Activated T-helper 17 cell treated with anti-CD3 and anti-CD28 coated beads, Interleukin-2, amount 50 U/mL, for 72 hours (primary cell): ENCODE measurements around the gene SCARB1. TPM values are rescaled to one million over a fixed set of nuclear protein-coding genes. Genes with fewer than 3 reads are reported as not detected.

Experiments
- ATAC-seq: fragments of 150-1000 bp; cut with Tn5 transposase; replicated peaks from 2 replicates; pipeline ENCODE4 v1.10.0; 2021; ENCODE audit warnings: mild to moderate bottlenecking, moderate library complexity
- H3K27ac Mint-ChIP-seq: one replicate; pipeline ENCODE4 v1.8.0; 2022; ENCODE audit warnings: mixed read lengths
- H3K27me3 Mint-ChIP-seq: one replicate; pipeline ENCODE4 v1.8.0; 2022; ENCODE audit warnings: mixed read lengths
- H3K36me3 Mint-ChIP-seq: one replicate; pipeline ENCODE4 v1.8.0; 2022; ENCODE audit warnings: low read depth, mild to moderate bottlenecking, mixed read lengths
- H3K4me1 Mint-ChIP-seq: one replicate; pipeline ENCODE4 v1.8.0; 2022; ENCODE audit warnings: mixed read lengths
- H3K4me3 Mint-ChIP-seq: one replicate; pipeline ENCODE4 v1.8.0; 2022; ENCODE audit warnings: mild to moderate bottlenecking, mixed read lengths
- H3K9me3 Mint-ChIP-seq: one replicate; pipeline ENCODE4 v1.8.0; 2022; ENCODE audit warnings: mixed read lengths
- total RNA-seq, 2 donors: library from RNA; stranded (reverse); gene quantifications; one replicate each; pipeline ENCODE4 v1.2.3, GENCODE V29; 2022

Gene SCARB1
- total RNA-seq, 2 donors from 2014 or later = 17.9 to 20.9 TPM

- H3K4me1 Mint-ChIP-seq = no peaks in the 10 kb centered on the region
- no peak overlapping the region for H3K27ac Mint-ChIP-seq
- no peaks in the 10 kb centered on the region for H3K27me3 Mint-ChIP-seq
- H3K36me3 Mint-ChIP-seq = no peaks in the 10 kb centered on the region
- H3K4me3 Mint-ChIP-seq = no peak overlapping the region
- H3K9me3 Mint-ChIP-seq = no peaks in the 10 kb centered on the region
- ATAC-seq = no peak
Measured at GRCh38 chr12:124844411-124845397, 19.0 kb downstream of the SCARB1 start.

GRCh38 chr12:124842800-124843510 lies 20.7 kb downstream of the SCARB1 start:
- H3K27me3 Mint-ChIP-seq = no peaks in the 10 kb centered on the region
- H3K4me1 Mint-ChIP-seq = no peaks in the 10 kb centered on the region
- no peaks in the 10 kb centered on the region for H3K9me3 Mint-ChIP-seq
- H3K36me3 Mint-ChIP-seq = no peaks in the 10 kb centered on the region
- H3K27ac Mint-ChIP-seq = peak overlapping the region; percentile 52
- H3K4me3 Mint-ChIP-seq = no peak overlapping the region
- no peak for ATAC-seq

GRCh38 chr12:124842073-124842749 lies 21.5 kb downstream of the SCARB1 start:
- ATAC-seq = no peak
- Mint-ChIP-seq H3K27me3 (no peaks in the 10 kb centered on the region), H3K9me3 (no peaks in the 10 kb centered on the region), H3K36me3 (no peaks in the 10 kb centered on the region), H3K4me3 (no peak overlapping the region), H3K4me1 (no peaks in the 10 kb centered on the region), H3K27ac (peak overlapping the region; percentile 52)

- Mint-ChIP-seq H3K36me3 (no peaks in the 10 kb centered on the region), H3K9me3 (no peaks in the 10 kb centered on the region), H3K4me3 (no peak overlapping the region), H3K27me3 (no peaks in the 10 kb centered on the region), H3K4me1 (no peaks in the 10 kb centered on the region), H3K27ac (no peak overlapping the region)
- no peak for ATAC-seq
Measured at GRCh38 chr12:124841558-124841945, 22.1 kb downstream of the SCARB1 start.

- Mint-ChIP-seq H3K27me3 (no peaks in the 10 kb centered on the region), H3K27ac (no peak overlapping the region), H3K9me3 (no peaks in the 10 kb centered on the region), H3K4me1 (no peaks in the 10 kb centered on the region), H3K36me3 (no peaks in the 10 kb centered on the region), H3K4me3 (no peak overlapping the region)
- no peak for ATAC-seq
Measured at GRCh38 chr12:124837958-124838803, 25.5 kb downstream of the SCARB1 start.

GRCh38 chr12:124837249-124837897 lies 26.3 kb downstream of the SCARB1 start:
- no peak overlapping the region for H3K27ac Mint-ChIP-seq
- no peaks in the 10 kb centered on the region for H3K9me3 Mint-ChIP-seq
- H3K36me3 Mint-ChIP-seq = no peaks in the 10 kb centered on the region
- ATAC-seq = no peak
- no peaks in the 10 kb centered on the region for H3K27me3 Mint-ChIP-seq
- no peak overlapping the region for H3K4me3 Mint-ChIP-seq
- H3K4me1 Mint-ChIP-seq = no peaks in the 10 kb centered on the region

- Mint-ChIP-seq H3K4me1 (no peaks in the 10 kb centered on the region), H3K27me3 (no peaks in the 10 kb centered on the region), H3K4me3 (no peak overlapping the region), H3K27ac (no peak overlapping the region), H3K9me3 (no peaks in the 10 kb centered on the region), H3K36me3 (no peaks in the 10 kb centered on the region)
- no peak for ATAC-seq
Measured at GRCh38 chr12:124836759-124837158, 26.9 kb downstream of the SCARB1 start.

GRCh38 chr12:124835656-124836410 lies 27.8 kb downstream of the SCARB1 start:
- ATAC-seq = no peak
- H3K9me3 Mint-ChIP-seq = no peaks in the 10 kb centered on the region
- H3K4me1 Mint-ChIP-seq = no peaks in the 10 kb centered on the region
- no peaks in the 10 kb centered on the region for H3K27me3 Mint-ChIP-seq
- H3K4me3 Mint-ChIP-seq = no peak overlapping the region
- no peak overlapping the region for H3K27ac Mint-ChIP-seq
- H3K36me3 Mint-ChIP-seq = no peaks in the 10 kb centered on the region

- ATAC-seq = no peak
- H3K36me3 Mint-ChIP-seq = no peaks in the 10 kb centered on the region
- no peak overlapping the region for H3K27ac Mint-ChIP-seq
- no peaks in the 10 kb centered on the region for H3K9me3 Mint-ChIP-seq
- no peaks in the 10 kb centered on the region for H3K4me1 Mint-ChIP-seq
- no peaks in the 10 kb centered on the region for H3K27me3 Mint-ChIP-seq
- no peak overlapping the region for H3K4me3 Mint-ChIP-seq
Measured at GRCh38 chr12:124834822-124835221, 28.8 kb downstream of the SCARB1 start.

- Mint-ChIP-seq H3K4me3 (no peak overlapping the region), H3K36me3 (no peaks in the 10 kb centered on the region)
- no peak for ATAC-seq
Measured at GRCh38 chr12:124833693-124834122, 30.0 kb downstream of the SCARB1 start.

GRCh38 chr12:124832856-124833255 lies 30.8 kb downstream of the SCARB1 start:
- Mint-ChIP-seq H3K4me1 (no peaks in the 10 kb centered on the region), H3K27me3 (no peaks in the 10 kb centered on the region), H3K9me3 (no peaks in the 10 kb centered on the region), H3K27ac (peak overlapping the region; percentile 19), H3K36me3 (no peaks in the 10 kb centered on the region), H3K4me3 (no peak overlapping the region)
- no peak for ATAC-seq

More at GRCh38 chr12:124833693-124834122, 30.0 kb downstream of the SCARB1 start:
- H3K27ac Mint-ChIP-seq = no peak overlapping the region
- H3K27me3 Mint-ChIP-seq = no peaks in the 10 kb centered on the region
- H3K4me1 Mint-ChIP-seq = no peaks in the 10 kb centered on the region
- no peaks in the 10 kb centered on the region for H3K9me3 Mint-ChIP-seq

GRCh38 chr12:124831590-124831989 lies 32.1 kb downstream of the SCARB1 start:
- no peaks in the 10 kb centered on the region for H3K9me3 Mint-ChIP-seq
- H3K4me1 Mint-ChIP-seq = no peaks in the 10 kb centered on the region
- H3K27ac Mint-ChIP-seq = no peak overlapping the region
- H3K4me3 Mint-ChIP-seq = no peak overlapping the region
- no peaks in the 10 kb centered on the region for H3K27me3 Mint-ChIP-seq
- no peaks in the 10 kb centered on the region for H3K36me3 Mint-ChIP-seq
- no peak for ATAC-seq

GRCh38 chr12:124830306-124830705 lies 33.4 kb downstream of the SCARB1 start:
- Mint-ChIP-seq H3K9me3 (no peaks in the 10 kb centered on the region), H3K4me3 (no peak overlapping the region), H3K4me1 (no peaks in the 10 kb centered on the region), H3K36me3 (no peaks in the 10 kb centered on the region), H3K27ac (no peak overlapping the region), H3K27me3 (no peaks in the 10 kb centered on the region)
- no peak for ATAC-seq
